ENCODE data around the gene OR2A14.

DNA sequence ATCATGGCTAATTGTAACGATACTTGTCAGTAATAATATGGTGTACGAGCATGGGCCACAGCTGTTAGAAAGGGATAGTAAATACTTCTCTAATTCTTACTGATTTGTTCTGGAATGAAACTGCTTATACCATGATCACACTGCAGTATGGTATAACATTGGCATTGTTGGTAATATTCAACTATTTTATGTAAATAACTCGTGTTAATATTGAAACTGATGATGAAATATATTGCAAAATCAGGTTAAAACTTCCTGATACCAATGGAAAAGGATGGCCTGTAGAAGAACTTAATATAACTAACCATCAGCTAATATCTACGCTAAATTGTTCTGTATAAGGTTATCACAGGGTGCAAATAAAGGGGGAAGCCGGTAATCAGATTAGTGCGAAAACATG is 10.3 kb downstream of the OR2A14 start:
- no peak for TF ChIP-seq ARNTL (CRISPR knock-in tag; IDR thresholded peaks at IDR 0.05; ENCODE audit: borderline replicate concordance, low read depth)
- no peak for TF ChIP-seq PPARA (CRISPR knock-in tag; IDR thresholded peaks at IDR 0.05; ENCODE audit: borderline replicate concordance)
- TF ChIP-seq, protein P1, sequence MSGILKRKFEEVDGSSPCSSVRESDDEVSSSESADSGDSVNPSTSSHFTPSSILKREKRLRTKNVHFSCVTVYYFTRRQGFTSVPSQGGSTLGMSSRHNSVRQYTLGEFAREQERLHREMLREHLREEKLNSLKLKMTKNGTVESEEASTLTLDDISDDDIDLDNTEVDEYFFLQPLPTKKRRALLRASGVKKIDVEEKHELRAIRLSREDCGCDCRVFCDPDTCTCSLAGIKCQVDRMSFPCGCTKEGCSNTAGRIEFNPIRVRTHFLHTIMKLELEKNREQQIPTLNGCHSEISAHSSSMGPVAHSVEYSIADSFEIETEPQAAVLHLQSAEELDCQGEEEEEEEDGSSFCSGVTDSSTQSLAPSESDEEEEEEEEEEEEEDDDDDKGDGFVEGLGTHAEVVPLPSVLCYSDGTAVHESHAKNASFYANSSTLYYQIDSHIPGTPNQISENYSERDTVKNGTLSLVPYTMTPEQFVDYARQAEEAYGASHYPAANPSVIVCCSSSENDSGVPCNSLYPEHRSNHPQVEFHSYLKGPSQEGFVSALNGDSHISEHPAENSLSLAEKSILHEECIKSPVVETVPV (CRISPR knock-in tag; IDR thresholded peaks at IDR 0.05), result no peak
- TF ChIP-seq BACH2 (CRISPR knock-in tag; IDR thresholded peaks at IDR 0.05; ENCODE audit: borderline replicate concordance), result no peak
